Measurements from ENCODE around the gene CNGA2. TPM values are rescaled to one million over a fixed set of nuclear protein-coding genes. Genes with fewer than 3 reads are reported as not detected.

The CNGA2 gene
- total RNA-seq, 1 donor from 2014 or later: not detected

DNA sequence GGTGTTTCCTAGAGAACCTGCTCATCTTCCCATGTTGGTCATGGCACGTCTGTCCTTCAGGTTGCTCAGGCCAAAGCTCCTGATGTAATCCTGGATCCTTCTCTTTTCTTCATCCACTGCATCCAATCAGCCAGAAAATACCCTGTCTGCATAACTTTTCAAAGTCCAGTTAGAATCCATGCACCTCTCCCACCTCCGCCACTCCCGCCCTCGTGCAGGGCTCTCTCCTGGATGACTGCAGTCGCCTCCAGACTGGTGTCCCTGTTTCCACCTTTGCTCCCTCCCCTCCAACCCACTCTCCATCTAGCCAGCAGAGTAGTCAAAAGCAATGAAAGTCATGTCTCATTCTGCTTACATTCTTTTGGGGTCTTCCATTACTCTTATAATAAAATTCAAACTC lies 16.0 kb downstream of the CNGA2 start:
- Mint-ChIP-seq H3K27ac (no peak overlapping the region), H3K9me3 (peaks cover 24% of the 10 kb centered on the region), H3K27me3 (ENCODE audit: low read depth) (peaks cover 2% of the 10 kb centered on the region)

GRCh38 chrX:151752847-151753246 lies 18.3 kb downstream of the CNGA2 start:
- Mint-ChIP-seq H3K27ac (no peak overlapping the region), H3K4me3 (no peak overlapping the region), H3K27me3 (ENCODE audit: low read depth) (peaks cover 5% of the 10 kb centered on the region), H3K36me3 (no peaks in the 10 kb centered on the region), H3K9me3 (peaks cover 17% of the 10 kb centered on the region), H3K4me1 (peaks cover 26% of the 10 kb centered on the region)
- TF ChIP-seq, protein P1, sequence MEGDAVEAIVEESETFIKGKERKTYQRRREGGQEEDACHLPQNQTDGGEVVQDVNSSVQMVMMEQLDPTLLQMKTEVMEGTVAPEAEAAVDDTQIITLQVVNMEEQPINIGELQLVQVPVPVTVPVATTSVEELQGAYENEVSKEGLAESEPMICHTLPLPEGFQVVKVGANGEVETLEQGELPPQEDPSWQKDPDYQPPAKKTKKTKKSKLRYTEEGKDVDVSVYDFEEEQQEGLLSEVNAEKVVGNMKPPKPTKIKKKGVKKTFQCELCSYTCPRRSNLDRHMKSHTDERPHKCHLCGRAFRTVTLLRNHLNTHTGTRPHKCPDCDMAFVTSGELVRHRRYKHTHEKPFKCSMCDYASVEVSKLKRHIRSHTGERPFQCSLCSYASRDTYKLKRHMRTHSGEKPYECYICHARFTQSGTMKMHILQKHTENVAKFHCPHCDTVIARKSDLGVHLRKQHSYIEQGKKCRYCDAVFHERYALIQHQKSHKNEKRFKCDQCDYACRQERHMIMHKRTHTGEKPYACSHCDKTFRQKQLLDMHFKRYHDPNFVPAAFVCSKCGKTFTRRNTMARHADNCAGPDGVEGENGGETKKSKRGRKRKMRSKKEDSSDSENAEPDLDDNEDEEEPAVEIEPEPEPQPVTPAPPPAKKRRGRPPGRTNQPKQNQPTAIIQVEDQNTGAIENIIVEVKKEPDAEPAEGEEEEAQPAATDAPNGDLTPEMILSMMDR (IDR thresholded peaks at IDR 0.05; ENCODE audit: unreplicated experiment): no peak
- no peak for DNase-seq (ENCODE audit: low spot score in 2 of 2, unreplicated experiment in 2 of 2)

More for the DNA sequence above, 16.0 kb downstream of the CNGA2 start:
- TF ChIP-seq, protein P1 (IDR thresholded peaks at IDR 0.05; ENCODE audit: unreplicated experiment): no peak
- Mint-ChIP-seq H3K4me1 (peaks cover 26% of the 10 kb centered on the region), H3K4me3 (no peak overlapping the region), H3K36me3 (no peaks in the 10 kb centered on the region)
- DNase-seq (ENCODE audit: low spot score in 2 of 2, unreplicated experiment in 2 of 2): no peak

- TF ChIP-seq, protein P1 (IDR thresholded peaks at IDR 0.05; ENCODE audit: unreplicated experiment): peak; percentile 70
- Mint-ChIP-seq H3K27ac (no peak overlapping the region), H3K4me3 (no peak overlapping the region), H3K36me3 (no peaks in the 10 kb centered on the region), H3K4me1 (peaks cover 26% of the 10 kb centered on the region), H3K9me3 (peaks cover 21% of the 10 kb centered on the region), H3K27me3 (ENCODE audit: low read depth) (peaks cover 5% of the 10 kb centered on the region)
- DNase-seq (ENCODE audit: low spot score in 2 of 2, unreplicated experiment in 2 of 2): peak in 1 of 2 experiments; percentile 62
Measured at GRCh38 chrX:151753313-151754046, 18.9 kb downstream of the CNGA2 start.

GRCh38 chrX:151754047-151754429 lies 19.5 kb downstream of the CNGA2 start:
- peak overlapping the region; percentile 54 for H3K27ac Mint-ChIP-seq

DNA sequence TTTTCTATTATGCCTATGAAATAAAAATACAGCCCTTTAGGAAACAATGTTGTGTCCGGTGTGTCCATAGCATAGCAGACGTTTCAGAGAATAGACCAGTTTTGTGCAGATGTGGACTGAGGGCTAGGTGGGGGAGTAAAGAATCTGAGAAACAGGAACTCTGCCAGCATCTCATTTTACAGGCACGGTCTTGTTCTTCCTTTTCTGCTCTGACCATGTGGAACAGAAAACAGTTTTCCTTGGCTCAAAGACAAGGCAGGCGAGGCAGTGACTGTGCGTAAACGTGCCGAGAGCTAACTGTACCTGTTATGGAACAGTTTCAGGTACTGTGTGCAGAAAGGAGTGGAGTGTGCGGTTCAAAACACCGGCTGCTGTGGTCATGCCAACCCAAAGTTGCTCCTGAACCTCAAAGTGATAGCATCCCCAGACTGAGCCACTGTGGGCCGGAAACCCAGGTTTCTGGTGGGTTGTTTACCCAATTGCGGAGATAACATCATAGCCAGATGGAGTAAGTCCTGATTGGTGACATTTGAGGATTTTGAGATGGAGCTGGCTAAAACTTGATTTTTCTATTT lies 20.2 kb downstream of the CNGA2 start:
- Mint-ChIP-seq H3K4me1 (peaks cover 18% of the 10 kb centered on the region), H3K27me3 (ENCODE audit: low read depth) (peaks cover 5% of the 10 kb centered on the region), H3K36me3 (no peaks in the 10 kb centered on the region), H3K9me3 (peaks cover 21% of the 10 kb centered on the region), H3K4me3 (no peak overlapping the region), H3K27ac (peak overlapping the region; percentile 54)
- no peak for DNase-seq (ENCODE audit: low spot score in 2 of 2, unreplicated experiment in 2 of 2)
- TF ChIP-seq, protein P1 (IDR thresholded peaks at IDR 0.05; ENCODE audit: unreplicated experiment): no peak

More at GRCh38 chrX:151754047-151754429, 19.5 kb downstream of the CNGA2 start:
- Mint-ChIP-seq H3K4me1 (peaks cover 24% of the 10 kb centered on the region), H3K9me3 (peaks cover 21% of the 10 kb centered on the region), H3K27me3 (ENCODE audit: low read depth) (peaks cover 5% of the 10 kb centered on the region), H3K4me3 (no peak overlapping the region), H3K36me3 (no peaks in the 10 kb centered on the region)
- TF ChIP-seq, protein P1 (IDR thresholded peaks at IDR 0.05; ENCODE audit: unreplicated experiment): no peak
- no peak for DNase-seq (ENCODE audit: low spot score in 2 of 2, unreplicated experiment in 2 of 2)

Measured in mesothelial cell of epicardium (in vitro differentiated cells).